Keratinocyte (primary cell): Measurements from ENCODE around the gene ALDH9A1. TPM values are rescaled to one million over a fixed set of nuclear protein-coding genes. Genes with fewer than 3 reads are reported as not detected.

ENCODE experiments used
- DNase-seq: peaks from one replicate; pipeline ENCODE4 v3.0.0-alpha.2; 2011; ENCODE audit warnings: low read depth, missing footprints, low spot score
- FAIRE-seq: peaks from 2 replicates; lab custom pipeline; 2011; peaks lifted over from hg19 to GRCh38; lab: Jason Lieb, UNC
- H2AFZ ChIP-seq: 2 replicates; pipeline ENCODE4 v1.6.0; 2012; ENCODE audit warnings: low read length, control low read depth, inconsistent platforms; ENCODE audit not compliant: control insufficient read depth
- H3K27ac ChIP-seq: 2 replicates; pipeline ENCODE4 v1.5.1; 2011; ENCODE audit warnings: low read length; ENCODE audit not compliant: control insufficient read depth, insufficient read depth
- H3K27me3 ChIP-seq: 3 replicates; pipeline ENCODE4 v1.6.0; 2011; ENCODE audit warnings: low read length; ENCODE audit not compliant: control insufficient read depth, insufficient read depth; ENCODE audit errors: extremely low read depth
- H3K36me3 ChIP-seq, 2 experiments: 2 replicates in 1 of 2; 3 replicates in 1 of 2; pipeline ENCODE4 v1.5.1; 2011; ENCODE audit warnings: low read length in 2 of 2, mild to moderate bottlenecking in 1 of 2; ENCODE audit not compliant: control insufficient read depth in 2 of 2, insufficient read depth in 2 of 2; ENCODE audit errors: extremely low read depth in 1 of 2
- H3K4me1 ChIP-seq: 3 replicates; pipeline ENCODE4 v1.5.1; 2011; ENCODE audit warnings: low read length; ENCODE audit not compliant: control insufficient read depth, insufficient read depth; ENCODE audit errors: extremely low read depth
- H3K4me2 ChIP-seq: 3 replicates; pipeline ENCODE4 v1.6.0; 2011; ENCODE audit warnings: low read depth, low read length; ENCODE audit not compliant: control insufficient read depth, insufficient read depth; ENCODE audit errors: extremely low read depth
- H3K4me3 ChIP-seq, 3 experiments: fragments of 200-600 bp in 1 of 3; sonication (generic) in 1 of 3; 2 replicates in 2 of 3; 3 replicates in 1 of 3; pipeline ENCODE4 v1.5.1; 2011 to 2016; ENCODE audit warnings: low read length in 3 of 3, mild to moderate bottlenecking in 3 of 3, control low read depth in 2 of 3, inconsistent platforms in 1 of 3, low read depth in 1 of 3, mixed read lengths in 1 of 3, mixed run types in 1 of 3, moderate library complexity in 1 of 3; ENCODE audit not compliant: control insufficient read depth in 2 of 3, insufficient read depth in 2 of 3; ENCODE audit errors: extremely low read depth in 1 of 3
- H3K79me2 ChIP-seq: 2 replicates; pipeline ENCODE4 v1.6.0; 2012; ENCODE audit warnings: low read length; ENCODE audit not compliant: control insufficient read depth, insufficient read depth
- H3K9ac ChIP-seq: 3 replicates; pipeline ENCODE4 v1.6.0; 2011; ENCODE audit warnings: low read length; ENCODE audit not compliant: control insufficient read depth, insufficient read depth; ENCODE audit errors: extremely low read depth
- H3K9me1 ChIP-seq: 3 replicates; pipeline ENCODE4 v1.6.0; 2011; ENCODE audit warnings: low read length; ENCODE audit not compliant: control insufficient read depth, insufficient read depth; ENCODE audit errors: extremely low read depth
- H3K9me3 ChIP-seq: 2 replicates; pipeline ENCODE4 v1.5.1; 2012; ENCODE audit warnings: low read depth, low read length; ENCODE audit not compliant: control insufficient read depth
- H4K20me1 ChIP-seq: 3 replicates; pipeline ENCODE4 v1.6.0; 2011; ENCODE audit warnings: low read length; ENCODE audit not compliant: control insufficient read depth, insufficient read depth; ENCODE audit errors: extremely low read depth
- CTCF ChIP-seq, 3 experiments: IDR thresholded peaks in 1 of 3; conservative IDR thresholded peaks in 1 of 3; optimal IDR thresholded peaks in 1 of 3; 2 replicates in 2 of 3; 3 replicates in 1 of 3; pipeline versions ENCODE3 to v1.5.1; 2011; ENCODE audit warnings: low read length in 3 of 3, mild to moderate bottlenecking in 3 of 3, moderate library complexity in 2 of 3, control low read depth in 1 of 3, inconsistent platforms in 1 of 3; ENCODE audit not compliant: insufficient read depth in 2 of 3; ENCODE audit errors: extremely low read depth in 1 of 3
- EZH2 ChIP-seq: IDR thresholded peaks from one replicate; pipeline ENCODE4 v1.6.1; 2012; ENCODE audit warnings: inconsistent platforms, mild to moderate bottlenecking, low read length, moderate library complexity
- dilution Hi-C: fragments of 300-500 bp; cut with MboI; formaldehyde crosslinking; loops from one replicate; pipeline ENCODE4 v1.7.0; 2020; ENCODE audit warnings: low sequenced_read_pairs; ENCODE audit not compliant: extremely low pct_ligation_motif_present
- polyA plus RNA-seq, 5 experiments: library from polyadenylated mRNA; depleted of rRNA in 3 of 5; stranded (reverse) in 3 of 5; stranded (forward) in 1 of 5; unstranded in 1 of 5; fragments of >200 nt; gene quantifications; 1 replicate in 1 of 5; 2 replicates in 3 of 5; 3 replicates in 1 of 5; pipeline versions ENCODE4 v1.2.1 to v1.2.3, GENCODE V29; 2011 to 2012; ENCODE audit warnings: missing spikeins in 2 of 5, low read depth in 1 of 5, low replicate concordance in 1 of 5

The ALDH9A1 gene
- polyA plus RNA-seq, 1 donor (not counting 4 experiments of a cell fraction or from before 2014, with no cell fraction given): 77.4 TPM

GRCh38 chr1:165712764-165713163, 14.4 kb upstream of the ALDH9A1 start:
- Histone ChIP-seq H3K4me3 (no peak overlapping the region), H3K79me2 (no peaks in the 10 kb centered on the region), H2AFZ (no peak overlapping the region), H3K36me3 (no peaks in the 10 kb centered on the region), H3K4me2 (no peak overlapping the region), H3K27ac (no peak overlapping the region), H3K9ac (no peak overlapping the region), H3K27me3 (no peaks in the 10 kb centered on the region), H3K9me3 (no peaks in the 10 kb centered on the region), H3K4me1 (no peaks in the 10 kb centered on the region), H3K9me1 (no peaks in the 10 kb centered on the region), H4K20me1 (no peaks in the 10 kb centered on the region)
- FAIRE-seq (no peak), DNase-seq (no peak)
- dilution Hi-C loops: no loop called here
- TF ChIP-seq CTCF (optimal IDR thresholded peaks at IDR 0.05 in 1 of 3, IDR thresholded peaks at IDR 0.05 in 1 of 3, conservative IDR thresholded peaks at IDR 0.05 in 1 of 3; ENCODE audit: extremely low read depth in 1 of 3, insufficient read depth in 2 of 3, low read length in 3 of 3) (no peak), EZH2 (no peak)

GRCh38 chr1:165707984-165708706, 9.8 kb upstream of the ALDH9A1 start:
- no peaks in the 10 kb centered on the region for H3K9me3 ChIP-seq
- no peaks in the 10 kb centered on the region for H3K27me3 ChIP-seq
- H3K9ac ChIP-seq: no peak overlapping the region
- no peak overlapping the region for H3K27ac ChIP-seq
- H3K4me2 ChIP-seq: no peak overlapping the region
- no peaks in the 10 kb centered on the region for H3K79me2 ChIP-seq
- H3K9me1 ChIP-seq: no peaks in the 10 kb centered on the region
- DNase-seq: no peak
- FAIRE-seq: no peak
- no peaks in the 10 kb centered on the region for H3K4me1 ChIP-seq
- no peak overlapping the region for H2AFZ ChIP-seq
- no peak overlapping the region for H3K4me3 ChIP-seq
- dilution Hi-C loops: no loop called here
- H4K20me1 ChIP-seq: no peaks in the 10 kb centered on the region
- TF ChIP-seq EZH2 (no peak), CTCF (optimal IDR thresholded peaks at IDR 0.05 in 1 of 3, IDR thresholded peaks at IDR 0.05 in 1 of 3, conservative IDR thresholded peaks at IDR 0.05 in 1 of 3; ENCODE audit: extremely low read depth in 1 of 3, insufficient read depth in 2 of 3, low read length in 3 of 3) (no peak)
- H3K36me3 ChIP-seq: no peaks in the 10 kb centered on the region
